Heart right ventricle (tissue), 16 donors: ENCODE measurements around the gene ASAP2. TPM values are rescaled to one million over a fixed set of nuclear protein-coding genes. Genes with fewer than 3 reads are reported as not detected.

ENCODE experiments used
- ATAC-seq, 8 donors: fragments of 200-7000 bp; cut with Tn5 transposase; one replicate each; pipeline ENCODE4 v1.9.1; 2020; ENCODE audit warnings: mild to moderate bottlenecking in 8 of 8, moderate library complexity in 8 of 8, moderate number of reproducible peaks in 1 of 8
- DNase-seq, 2 donors: peaks; one replicate each; pipeline ENCODE4 v3.0.0-alpha.2; 2020
- H3K27ac ChIP-seq, 10 donors: fragments of 200-600 bp; sonication (generic) in 2 of 10; one replicate each; pipeline versions ENCODE4 v1.5.0 to v1.8.0; 2020 to 2022; ENCODE audit warnings: mild to moderate bottlenecking in 3 of 10
- H3K27me3 ChIP-seq, 7 donors: fragments of 200-600 bp; one replicate each; pipeline ENCODE4 v1.8.0; 2021 to 2022; ENCODE audit warnings: mild to moderate bottlenecking in 2 of 7
- H3K36me3 ChIP-seq, 9 donors: fragments of 200-600 bp; sonication (generic) in 1 of 9; one replicate each; pipeline versions ENCODE4 v1.5.0 to v1.8.0; 2020 to 2022; ENCODE audit warnings: mild to moderate bottlenecking in 2 of 9
- H3K4me1 ChIP-seq, 9 donors: fragments of 200-600 bp; sonication (generic) in 1 of 9; one replicate each; pipeline versions ENCODE4 v1.5.0 to v1.8.0; 2020 to 2022; ENCODE audit warnings: mild to moderate bottlenecking in 4 of 9
- H3K4me3 ChIP-seq, 10 donors: fragments of 200-600 bp; sonication (generic) in 2 of 10; one replicate each; pipeline versions ENCODE4 v1.5.0 to v1.8.0; 2020 to 2022; ENCODE audit warnings: mild to moderate bottlenecking in 7 of 10, moderate library complexity in 2 of 10
- H3K9me3 ChIP-seq, 11 donors: fragments of 200-600 bp in 10 of 11; sonication (generic) in 2 of 11; one replicate each; pipeline versions ENCODE4 v1.5.0 to v1.8.0; 2013 to 2022; ENCODE audit warnings: mild to moderate bottlenecking in 2 of 11, control low read depth in 1 of 11, moderate library complexity in 1 of 11
- WGBS, 2 donors: extraction: QIAGEN DNeasy Blood & Tissue Kit; methylation state at CpG; one replicate each; pipeline ENCODE4 v1.1.7; 2013; ENCODE audit warnings: inconsistent platforms in 1 of 2; 5-methylcytosine and 5-hydroxymethylcytosine counted together
- intact Hi-C, 10 donors: fragments of 100-400 bp; cut with DNase I; formaldehyde crosslinking; loops; one replicate each; pipeline versions ENCODE4 v1.11.1 to v1.14.2; 2022
- polyA plus RNA-seq, 2 donors: library from polyadenylated mRNA; stranded (reverse); fragments of 200-250 nt; gene quantifications; one replicate each; pipeline ENCODE4 v1.2.3, GENCODE V29; 2013
- total RNA-seq, 10 donors: library from RNA; stranded (reverse); fragmentation: NEBNext Ultra II Directional in 3 of 10; extraction: Animal tissue kit (Norgen Biotek cat#: 25700) in 3 of 10; gene quantifications; one replicate each; pipeline versions ENCODE4 v1.2.1 to v1.2.4, GENCODE V29; 2021 to 2023
- TF ChIP-seq, protein P1 (sequence below), 9 donors: fragments of 200-600 bp; sonication (generic) in 2 of 9; IDR thresholded peaks; one replicate each; pipeline versions ENCODE4 v1.5.0 to v1.8.0; 2021 to 2022; ENCODE audit warnings: antibody characterized with exemption in 9 of 9, mild to moderate bottlenecking in 5 of 9, moderate library complexity in 1 of 9
- donor health status: Arrhythmogenic right ventricular cardiomyopathy.
- donor health status: ischemic (EF 13 %, LVEDD 7.1; RV severe dilation, severe dysfunction).
- donor health status: healthy with polysubstance abuse.
- donor health status: DM: no; HTN: yes; CAD: no.
- donor health status: DM: no; HTN: no; CAD: no.
- donor health status: ischemic (EF 25% LVEDD 6.9; RV normal size, moderate dysfunction).
- donor health status: ischemic (EF 25% LVEDD 5.7; RV mildly dilated, moderate dysfunction).
- donor health status: healthy.
- donor health status: DM: yes; HTN: yes; CAD: no.
- donor health status: Ischemic cardiomyopathy.
- donor health status: ischemic (EF 35%, LVEDD 5.7; RV mildly dilated, moderate dysfunction).
- donor health status: nonischemic (EF 11% LVEDD 7.7; RV severe dilation, severe dysfunction).
- donor health status: DM: yes; HTN: yes; CAD: no.
- donor health status: PGD.
- donor health status: ischemic (EF 29% LVEDD 5.4; RV normal size, mild dysfunction).
- donor health status: nonischemic (EF 23%, LVEDD 6.1; RV moderate dilation, normal function).

Gene ASAP2
- total and polyA plus RNA-seq, 12 donors, result 5.4 to 17.3 (median 11.8) TPM

DNA sequence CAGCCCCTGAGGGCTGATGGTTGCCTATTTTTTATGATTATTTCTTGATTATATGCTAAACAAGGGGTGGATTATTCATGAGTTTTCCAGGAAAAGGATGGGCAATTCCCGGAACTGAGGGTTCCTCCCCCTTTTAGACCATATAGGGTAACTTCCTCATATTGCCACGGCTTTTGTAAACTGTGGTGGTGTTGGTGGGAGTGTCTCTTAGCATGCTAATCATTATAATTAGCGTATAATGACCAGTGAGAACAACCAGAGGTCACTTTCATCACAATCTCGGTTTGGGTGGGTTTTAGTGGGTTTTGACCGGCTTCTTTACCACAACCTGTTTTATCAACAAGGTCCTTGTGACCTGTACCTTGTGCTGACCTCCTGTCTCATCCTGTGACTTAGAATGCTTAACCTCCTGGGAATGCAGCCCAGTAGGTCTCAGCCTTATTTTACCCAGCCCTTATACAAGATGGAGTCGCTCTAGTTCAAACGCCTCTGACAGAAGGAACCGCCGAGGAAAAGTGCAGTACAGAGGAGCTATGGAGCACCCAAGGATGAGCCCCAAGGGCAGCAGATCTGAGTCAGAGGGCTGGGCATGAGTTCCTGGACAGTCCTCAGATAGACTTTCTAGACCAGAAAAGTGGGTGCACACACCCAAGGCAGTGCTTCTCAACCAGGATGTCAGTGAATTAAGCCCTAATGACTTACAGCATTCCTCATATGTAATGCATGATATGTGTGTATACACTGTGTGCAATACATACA is 37.1 kb upstream of the ASAP2 start:
- intact Hi-C loops, result no loop called here
- Histone ChIP-seq H3K4me1 (peaks cover 0 to 59% (median 8%) of the 10 kb centered on the region in 9 donors), H3K27me3 (no peaks in the 10 kb centered on the region), H3K4me3 (no peak overlapping the region), H3K27ac (peak overlapping the region in 1 of 10 donors; percentile 62), H3K36me3 (no peaks in the 10 kb centered on the region), H3K9me3 (no peaks in the 10 kb centered on the region)
- 87 to 94% methylated on average over 9 of the region's 9 CpGs for WGBS, 2 donors
- TF ChIP-seq, protein P1, sequence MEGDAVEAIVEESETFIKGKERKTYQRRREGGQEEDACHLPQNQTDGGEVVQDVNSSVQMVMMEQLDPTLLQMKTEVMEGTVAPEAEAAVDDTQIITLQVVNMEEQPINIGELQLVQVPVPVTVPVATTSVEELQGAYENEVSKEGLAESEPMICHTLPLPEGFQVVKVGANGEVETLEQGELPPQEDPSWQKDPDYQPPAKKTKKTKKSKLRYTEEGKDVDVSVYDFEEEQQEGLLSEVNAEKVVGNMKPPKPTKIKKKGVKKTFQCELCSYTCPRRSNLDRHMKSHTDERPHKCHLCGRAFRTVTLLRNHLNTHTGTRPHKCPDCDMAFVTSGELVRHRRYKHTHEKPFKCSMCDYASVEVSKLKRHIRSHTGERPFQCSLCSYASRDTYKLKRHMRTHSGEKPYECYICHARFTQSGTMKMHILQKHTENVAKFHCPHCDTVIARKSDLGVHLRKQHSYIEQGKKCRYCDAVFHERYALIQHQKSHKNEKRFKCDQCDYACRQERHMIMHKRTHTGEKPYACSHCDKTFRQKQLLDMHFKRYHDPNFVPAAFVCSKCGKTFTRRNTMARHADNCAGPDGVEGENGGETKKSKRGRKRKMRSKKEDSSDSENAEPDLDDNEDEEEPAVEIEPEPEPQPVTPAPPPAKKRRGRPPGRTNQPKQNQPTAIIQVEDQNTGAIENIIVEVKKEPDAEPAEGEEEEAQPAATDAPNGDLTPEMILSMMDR (IDR thresholded peaks at IDR 0.05), result no peak
- ATAC-seq (no peak), DNase-seq (no peak)

DNA sequence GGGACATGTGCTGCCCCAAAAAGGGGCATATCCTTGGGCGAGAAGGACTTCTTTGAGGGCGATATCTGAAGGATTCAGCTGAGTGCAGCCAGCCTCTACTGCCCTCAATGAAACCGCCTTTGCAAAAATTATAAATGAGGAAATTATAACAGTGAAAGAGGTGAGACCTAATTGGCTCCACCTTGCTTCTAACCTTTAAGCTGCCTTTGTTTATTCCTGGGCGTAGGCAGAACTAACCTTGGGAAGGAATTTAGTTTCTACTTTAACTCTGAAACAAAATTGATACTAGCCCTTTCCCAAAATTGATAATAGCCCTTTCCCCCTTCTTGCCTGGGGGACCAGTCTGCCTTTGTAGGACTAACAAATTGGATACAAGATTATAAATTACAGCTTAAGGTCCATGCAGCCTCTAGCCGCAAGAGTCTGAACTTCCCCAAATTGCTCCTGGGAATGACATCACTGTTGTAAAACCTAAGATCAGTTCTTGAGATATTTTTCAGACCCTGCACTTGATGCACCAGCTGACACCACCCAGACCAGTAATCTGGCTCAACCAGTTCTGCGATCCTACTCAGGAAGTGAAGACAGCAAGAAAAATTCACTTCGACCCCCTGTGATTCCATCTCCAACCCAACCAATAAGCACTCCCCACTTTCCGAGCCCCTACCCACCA is 36.0 kb upstream of the ASAP2 start:
- intact Hi-C loops, result no loop called here
- DNase-seq, result no peak
- 89 to 93% methylated on average over 8 of the region's 8 CpGs for WGBS, 2 donors
- Histone ChIP-seq H3K36me3 (no peaks in the 10 kb centered on the region), H3K27ac (no peak overlapping the region), H3K27me3 (no peaks in the 10 kb centered on the region), H3K9me3 (no peaks in the 10 kb centered on the region), H3K4me1 (peaks cover 0 to 64% (median 12%) of the 10 kb centered on the region in 9 donors), H3K4me3 (no peak overlapping the region)
- no peak for ATAC-seq
- TF ChIP-seq, protein P1 (IDR thresholded peaks at IDR 0.05), result no peak

DNA sequence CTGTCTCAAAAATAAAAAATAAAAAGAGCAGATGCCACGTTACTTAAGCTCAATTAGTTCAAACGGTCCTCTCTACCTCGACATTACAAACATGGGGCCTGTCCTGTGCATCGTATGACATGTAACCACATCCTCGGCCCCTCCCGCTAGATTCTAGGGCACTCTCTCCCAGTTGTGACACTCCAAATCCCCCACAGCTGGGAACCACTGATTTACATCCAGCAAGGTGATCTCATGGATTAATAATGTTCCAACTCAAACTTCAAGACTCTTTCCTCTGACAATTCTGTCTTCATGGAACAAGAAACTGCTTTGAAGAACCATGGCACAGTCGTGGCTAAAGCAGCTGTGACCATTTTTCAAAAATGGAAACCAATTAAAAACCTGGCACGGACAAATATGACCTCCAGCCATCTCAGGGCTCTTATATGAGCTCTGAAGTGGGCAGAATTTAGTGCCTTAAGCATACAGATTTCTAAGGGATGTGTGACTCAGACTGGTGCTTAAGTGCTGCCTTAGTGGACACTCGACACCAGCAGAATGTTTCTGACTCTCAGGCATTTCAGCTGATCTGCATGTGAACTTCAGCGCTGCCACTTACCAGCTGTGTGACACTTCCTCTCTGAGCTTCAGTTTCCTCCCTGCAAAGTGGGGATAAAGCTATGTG is 31.7 kb upstream of the ASAP2 start:
- H3K27ac ChIP-seq, result peak overlapping the region in 5 of 10 donors; percentile 4 to 53 (median 41)
- H3K4me1 ChIP-seq, result peaks cover 0 to 42% (median 14%) of the 10 kb centered on the region in 9 donors
- ATAC-seq (peak in 1 of 8 donors; percentile 19), DNase-seq (no peak)
- no peak overlapping the region for H3K4me3 ChIP-seq
- TF ChIP-seq, protein P1 (IDR thresholded peaks at IDR 0.05), result no peak
- intact Hi-C loops, result no loop called here
- WGBS, 2 donors, result 67 to 75% methylated on average over 10 of the region's 10 CpGs
- no peaks in the 10 kb centered on the region for H3K9me3 ChIP-seq
- no peaks in the 10 kb centered on the region for H3K36me3 ChIP-seq
- no peaks in the 10 kb centered on the region for H3K27me3 ChIP-seq

- Histone ChIP-seq H3K27me3 (no peaks in the 10 kb centered on the region), H3K36me3 (no peaks in the 10 kb centered on the region), H3K27ac (peak overlapping the region; percentile 54 to 85 (median 82)), H3K4me1 (peaks cover 0 to 38% (median 15%) of the 10 kb centered on the region in 9 donors), H3K9me3 (no peaks in the 10 kb centered on the region), H3K4me3 (no peak overlapping the region)
- intact Hi-C loops, result no loop called here
- DNase-seq, result no peak
- WGBS, 2 donors, result 21 to 50% methylated on average over 2 of the region's 2 CpGs
- TF ChIP-seq, protein P1 (IDR thresholded peaks at IDR 0.05), result no peak
- ATAC-seq, result peak in 4 of 8 donors; percentile 1 to 19 (median 6)
These were observed 28.3 kb upstream of the ASAP2 start for GRCh38 chr2:9178110-9178903.
